GM12874 (cell line): ENCODE measurements around the gene RGS13.

Experiments
- CTCF ChIP-seq: IDR thresholded peaks from 2 replicates; pipeline ENCODE4 v1.5.1; 2011; ENCODE audit warnings: low read depth, mild to moderate bottlenecking, control low read depth, low read length, moderate library complexity; ENCODE audit not compliant: insufficient read depth

Gene RGS13

GRCh38 chr1:192598589-192598988 is 37.4 kb upstream of the RGS13 start:
- TF ChIP-seq CTCF: no peak

GRCh38 chr1:192600275-192600674 is 35.7 kb upstream of the RGS13 start:
- TF ChIP-seq CTCF: no peak

GRCh38 chr1:192601143-192601542 is 34.8 kb upstream of the RGS13 start:
- no peak for TF ChIP-seq CTCF

GRCh38 chr1:192601567-192601966 is 34.4 kb upstream of the RGS13 start:
- TF ChIP-seq CTCF: no peak

- TF ChIP-seq CTCF: no peak
These were observed 33.2 kb upstream of the RGS13 start for GRCh38 chr1:192602757-192603156.

GRCh38 chr1:192603218-192603787 is 32.6 kb upstream of the RGS13 start:
- no peak for TF ChIP-seq CTCF

GRCh38 chr1:192604979-192605620 is 30.8 kb upstream of the RGS13 start:
- TF ChIP-seq CTCF: no peak
